NCI-H1092 (cell line): Measurements from ENCODE around the gene FAM229A.
"Not testable (repeated sequence)": the region's sequence is repeated elsewhere in the genome, so short reads cannot be mapped to it uniquely, and the experiment has no call there.

ENCODE experiments used
- DNase-seq: peaks from one replicate; lab custom pipeline; 2025; lab: John Stamatoyannopoulos, UW

FAM229A gene

GRCh38 chr1:32362474-32363313 lies at the start of gene FAM229A, which contains the start of gene TSSK3:
FAM229A (minus strand) TSS chr1:32362485; CDS start chr1:32362091, 394 bp downstream.
TSSK3 (plus strand) TSS chr1:32362539; CDS start chr1:32362702, 163 bp downstream.
- DNase-seq = no peak

- no peak for DNase-seq
Observed at GRCh38 chr1:32411261-32411660, 49.0 kb upstream of the FAM229A start.

GRCh38 chr1:32406629-32407111 lies 44.4 kb upstream of the FAM229A start:
- no peak for DNase-seq

GRCh38 chr1:32405672-32406467 lies 43.6 kb upstream of the FAM229A start:
- no peak for DNase-seq

- DNase-seq = no peak
Observed at GRCh38 chr1:32404946-32405345, 42.7 kb upstream of the FAM229A start.

GRCh38 chr1:32400876-32401631 lies 38.8 kb upstream of the FAM229A start:
- peak; percentile 83 for DNase-seq

- no peak for DNase-seq
Observed at GRCh38 chr1:32399843-32400242, 37.6 kb upstream of the FAM229A start.

- no peak for DNase-seq
Observed at GRCh38 chr1:32398401-32398800, 36.1 kb upstream of the FAM229A start.

GRCh38 chr1:32396524-32396923 lies 34.2 kb upstream of the FAM229A start:
- DNase-seq = not testable (repeated sequence)

- peak; percentile 33 for DNase-seq
Observed at GRCh38 chr1:32394890-32395432, 32.7 kb upstream of the FAM229A start.

- peak; percentile 99 for DNase-seq
Observed at GRCh38 chr1:32394141-32394889, 32.0 kb upstream of the FAM229A start, which contains the start of gene BSDC1. BSDC1 (minus strand) TSS chr1:32394441; CDS start chr1:32394414, 27 bp downstream.

- no peak for DNase-seq
Observed at GRCh38 chr1:32393832-32394140, 31.5 kb upstream of the FAM229A start.

- DNase-seq = no peak
Observed at GRCh38 chr1:32393136-32393535, 30.9 kb upstream of the FAM229A start.

GRCh38 chr1:32392325-32392724 lies 30.0 kb upstream of the FAM229A start:
- no peak for DNase-seq

GRCh38 chr1:32390904-32391870 lies 28.9 kb upstream of the FAM229A start:
- no peak for DNase-seq

GRCh38 chr1:32388641-32389040 lies 26.4 kb upstream of the FAM229A start:
- DNase-seq = no peak

- no peak for DNase-seq
Observed at GRCh38 chr1:32386676-32387392, 24.5 kb upstream of the FAM229A start.

- no peak for DNase-seq
Observed at GRCh38 chr1:32380057-32380456, 17.8 kb upstream of the FAM229A start.

- no peak for DNase-seq
Observed at GRCh38 chr1:32377541-32378220, 15.4 kb upstream of the FAM229A start.
